PFSK-1 (cell line): ENCODE data around the gene ZNF22.

ENCODE experiments used
- FOXP2 ChIP-seq: optimal IDR thresholded peaks from 2 replicates; pipeline ENCODE3; 2011; ENCODE audit warnings: borderline replicate concordance, control low read depth, inconsistent platforms; ENCODE audit not compliant: insufficient read depth; ENCODE audit errors: extremely low read length, extremely low read depth
- POLR2AphosphoS5 ChIP-seq: IDR thresholded peaks from 2 replicates; pipeline ENCODE4 v1.6.1; 2012; ENCODE audit warnings: low read depth, mild to moderate bottlenecking, control low read depth, low read length, moderate library complexity
- REST ChIP-seq, 2 experiments: IDR thresholded peaks; 2 replicates each; pipeline versions ENCODE4 v1.6.1 to v1.8.0; 2011 to 2012; ENCODE audit warnings: low read depth in 2 of 2, low read length in 2 of 2, control low read depth in 1 of 2, inconsistent platforms in 1 of 2, mild to moderate bottlenecking in 1 of 2, moderate library complexity in 1 of 2; ENCODE audit not compliant: insufficient read depth in 1 of 2
- SIN3A ChIP-seq: IDR thresholded peaks from 2 replicates; pipeline ENCODE4 v1.6.1; 2012; ENCODE audit warnings: mild to moderate bottlenecking, low read length, moderate library complexity, borderline replicate concordance; ENCODE audit not compliant: insufficient read depth
- TAF1 ChIP-seq: IDR thresholded peaks from 2 replicates; pipeline ENCODE4 v1.6.1; 2012; ENCODE audit warnings: low read length, control low read depth, borderline replicate concordance; ENCODE audit not compliant: insufficient read depth

- no peak for TF ChIP-seq TAF1
- no peak for TF ChIP-seq FOXP2
- no peak for TF ChIP-seq POLR2AphosphoS5
- no peak for TF ChIP-seq REST (IDR thresholded peaks at IDR 0.05; ENCODE audit: insufficient read depth in 1 of 2, low read depth in 2 of 2, low read length in 2 of 2)
- TF ChIP-seq SIN3A, result no peak
These were observed 38.6 kb upstream of the ZNF22 start for GRCh38 chr10:44961931-44962750.
